GM23338 (cell line): ENCODE results near the gene FRMD3.

Experiments
- CREB1 ChIP-seq: fragments of 250-450 bp; sonication (Bioruptor Pico); IDR thresholded peaks from 2 replicates; pipeline ENCODE4 v1.5.0; 2020; ENCODE audit warnings: low read depth, mild to moderate bottlenecking, moderate library complexity
- CTCF ChIP-seq, 2 experiments: fragments of 200-600 bp in 1 of 2; sonication (generic) in 1 of 2; conservative IDR thresholded peaks; 2 replicates each; pipeline versions ENCODE4 v1.5.1 to v1.6.1; 2016 to 2017; ENCODE audit warnings: antibody characterized with exemption in 2 of 2, low read depth in 2 of 2, mild to moderate bottlenecking in 2 of 2, moderate library complexity in 1 of 2
- EZH2 ChIP-seq: fragments of 200-600 bp; sonication (generic); IDR thresholded peaks from one replicate; pipeline ENCODE4 v1.8.0; 2017; ENCODE audit warnings: antibody characterized with exemption, mild to moderate bottlenecking, low read depth; ENCODE audit not compliant: unreplicated experiment
- EZH2phosphoT487 ChIP-seq: fragments of 200-600 bp; sonication (generic); IDR thresholded peaks from one replicate; pipeline ENCODE4 v1.8.1; 2018; ENCODE audit warnings: antibody characterized with exemption; ENCODE audit not compliant: unreplicated experiment
- JUNB ChIP-seq: IDR thresholded peaks from one replicate; pipeline ENCODE4 v1.6.1; 2016; ENCODE audit warnings: antibody characterized with exemption; ENCODE audit not compliant: unreplicated experiment
- POLR2AphosphoS5 ChIP-seq: IDR thresholded peaks from 2 replicates; pipeline ENCODE4 v1.6.1; 2016; ENCODE audit warnings: antibody characterized with exemption, low read depth
- REST ChIP-seq: IDR thresholded peaks from one replicate; pipeline ENCODE4 v1.6.1; 2018; ENCODE audit warnings: antibody characterized with exemption; ENCODE audit not compliant: unreplicated experiment
- ZNF331 ChIP-seq: fragments of 250-450 bp; sonication (Bioruptor Pico); IDR thresholded peaks from 2 replicates; pipeline ENCODE4 v1.5.0; 2020; ENCODE audit warnings: low read depth, mild to moderate bottlenecking, moderate library complexity
- TF ChIP-seq, protein P1 (sequence below): IDR thresholded peaks from 2 replicates; pipeline ENCODE4 v1.6.1; 2016; ENCODE audit warnings: antibody characterized with exemption

DNA sequence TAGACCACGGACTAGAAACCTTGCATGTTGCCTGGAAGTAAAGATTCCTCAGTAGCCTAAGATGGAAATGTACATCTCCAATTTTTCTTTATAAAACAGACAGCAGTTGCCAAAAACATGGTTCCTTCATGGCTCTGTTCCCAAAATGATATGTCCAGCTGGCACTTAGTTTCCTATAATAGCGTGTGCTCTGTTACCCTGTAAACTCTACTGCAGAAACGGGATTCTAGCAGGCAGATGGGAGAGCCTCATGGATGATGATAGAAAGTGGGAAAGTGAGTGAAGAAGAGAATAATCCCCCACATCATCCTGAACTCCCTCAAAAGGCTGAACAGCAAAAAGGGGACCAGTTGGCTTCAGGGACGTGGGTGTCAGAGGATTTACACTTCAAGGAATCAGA lies 118.2 kb downstream of the FRMD3 start:
- TF ChIP-seq CTCF (conservative IDR thresholded peaks at IDR 0.05; ENCODE audit: low read depth in 2 of 2) (no peak), EZH2 (no peak), POLR2AphosphoS5 (no peak), ZNF331 (CRISPR knock-in tag) (no peak), CREB1 (no peak), EZH2phosphoT487 (no peak), JUNB (no peak), REST (no peak)
- TF ChIP-seq, protein P1, sequence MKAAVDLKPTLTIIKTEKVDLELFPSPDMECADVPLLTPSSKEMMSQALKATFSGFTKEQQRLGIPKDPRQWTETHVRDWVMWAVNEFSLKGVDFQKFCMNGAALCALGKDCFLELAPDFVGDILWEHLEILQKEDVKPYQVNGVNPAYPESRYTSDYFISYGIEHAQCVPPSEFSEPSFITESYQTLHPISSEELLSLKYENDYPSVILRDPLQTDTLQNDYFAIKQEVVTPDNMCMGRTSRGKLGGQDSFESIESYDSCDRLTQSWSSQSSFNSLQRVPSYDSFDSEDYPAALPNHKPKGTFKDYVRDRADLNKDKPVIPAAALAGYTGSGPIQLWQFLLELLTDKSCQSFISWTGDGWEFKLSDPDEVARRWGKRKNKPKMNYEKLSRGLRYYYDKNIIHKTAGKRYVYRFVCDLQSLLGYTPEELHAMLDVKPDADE = no peak
